Cardiac atrium fibroblast (primary cell): ENCODE results near the gene DPYD. TPM values are rescaled to one million over a fixed set of nuclear protein-coding genes. Genes with fewer than 3 reads are reported as not detected.

Experiments used
- total RNA-seq: library from RNA; depleted of rRNA; stranded (reverse); fragments of >200 nt; gene quantifications from 2 replicates; pipeline ENCODE4 v1.2.3, GENCODE V29; 2015

DPYD gene
- total RNA-seq: 55.2 and 56.3 TPM in 2 replicates

DNA sequence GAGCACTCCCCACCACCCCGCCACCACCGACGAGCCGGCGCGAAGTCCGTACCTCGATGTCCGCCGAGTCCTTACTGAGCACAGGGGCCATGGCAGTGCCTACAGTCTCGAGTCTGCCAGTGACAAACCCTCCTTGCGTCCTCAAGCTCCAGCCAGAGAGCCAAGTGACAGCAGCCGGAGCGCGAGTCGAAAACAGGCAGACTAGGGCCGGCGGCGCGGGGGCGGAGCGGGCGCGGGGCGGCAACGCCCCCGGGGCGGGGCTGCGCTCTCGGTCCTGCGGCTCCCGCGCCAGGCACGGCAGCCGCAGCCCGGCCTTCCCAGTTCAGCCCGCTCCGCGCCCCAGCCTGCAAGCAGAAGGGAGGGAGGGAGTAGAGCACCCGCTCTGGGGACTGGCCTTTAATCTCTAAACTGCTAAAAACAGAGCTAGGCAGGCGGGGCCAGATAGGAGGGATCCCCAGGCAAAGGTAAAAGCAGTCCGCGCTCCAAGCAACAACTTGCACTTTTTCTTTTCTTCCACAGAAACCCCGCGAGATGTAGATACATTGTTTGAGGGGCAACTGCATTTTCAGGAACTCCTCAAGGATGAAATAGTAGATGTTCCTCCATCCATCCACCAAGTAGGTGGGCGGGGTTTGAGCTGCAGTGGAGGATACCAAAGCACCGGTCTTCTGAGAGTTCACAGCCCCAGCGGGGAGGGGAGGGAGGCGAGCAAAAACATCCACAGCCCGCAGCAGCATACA lies at the start of gene DPYD:
Gene DPYD (minus strand): TSS at position 203 of the 740 bp plus-strand sequence. CDS start 112 bp downstream, at position 91.

